Esophagus (tissue), 2 donors: ENCODE measurements around the gene ADAMTS1. TPM values are rescaled to one million over a fixed set of nuclear protein-coding genes. Genes with fewer than 3 reads are reported as not detected.

Experiments used
- H3K27ac ChIP-seq, 2 donors: one replicate each; pipeline ENCODE4 v1.5.1; 2013; ENCODE audit warnings: low read depth in 2 of 2, mild to moderate bottlenecking in 2 of 2, inconsistent platforms in 1 of 2, low read length in 1 of 2, moderate library complexity in 1 of 2
- H3K27me3 ChIP-seq, 2 donors: one replicate each; pipeline ENCODE4 v1.6.1; 2013; ENCODE audit warnings: low read length in 2 of 2, control low read depth in 1 of 2, mild to moderate bottlenecking in 1 of 2; ENCODE audit not compliant: insufficient read depth in 2 of 2, control insufficient read depth in 1 of 2
- H3K36me3 ChIP-seq, 2 donors: one replicate each; pipeline ENCODE4 v1.6.1; 2013; ENCODE audit warnings: low read length in 1 of 2; ENCODE audit not compliant: control insufficient read depth in 2 of 2, insufficient read depth in 2 of 2
- H3K4me1 ChIP-seq, 2 donors: one replicate each; pipeline ENCODE4 v1.6.1; 2013; ENCODE audit warnings: low read length in 1 of 2; ENCODE audit not compliant: control insufficient read depth in 2 of 2, insufficient read depth in 2 of 2
- H3K4me3 ChIP-seq, 2 donors: one replicate each; pipeline ENCODE4 v1.5.1; 2013; ENCODE audit warnings: low read length in 2 of 2, mild to moderate bottlenecking in 2 of 2, low read depth in 1 of 2, moderate library complexity in 1 of 2
- H3K9me3 ChIP-seq, 2 donors: one replicate each; pipeline ENCODE4 v1.6.1; 2013; ENCODE audit warnings: mild to moderate bottlenecking in 2 of 2, low read depth in 1 of 2, low read length in 1 of 2, moderate library complexity in 1 of 2; ENCODE audit not compliant: control insufficient read depth in 2 of 2, insufficient read depth in 1 of 2
- whole genome bisulfite sequencing, 2 donors: extraction: QIAGEN DNeasy Blood & Tissue Kit; methylation state at CpG; one replicate each; pipeline ENCODE4 v1.1.7; 2013; 5-methylcytosine and 5-hydroxymethylcytosine counted together
- polyA plus RNA-seq, 2 donors: library from polyadenylated mRNA; stranded (reverse); fragments of 200-250 nt; gene quantifications; one replicate each; pipeline ENCODE4 v1.2.3, GENCODE V29; 2013
- donor health status: healthy with polysubstance abuse.
- donor health status: Bipolar disorder and iron deficiency.

The ADAMTS1 gene
- polyA plus RNA-seq, 2 donors: 5.2 to 10.2 TPM

GRCh38 chr21:26819740-26820324, 25.4 kb downstream of the ADAMTS1 start:
- H3K27ac ChIP-seq: no peak overlapping the region
- H3K4me1 ChIP-seq: no peaks in the 10 kb centered on the region
- H3K27me3 ChIP-seq: no peaks in the 10 kb centered on the region
- H3K36me3 ChIP-seq: no peaks in the 10 kb centered on the region
- no peak overlapping the region for H3K4me3 ChIP-seq
- H3K9me3 ChIP-seq: no peaks in the 10 kb centered on the region
- WGBS, 2 donors: 55 to 67% methylated on average over 3 of the region's 3 CpGs

GRCh38 chr21:26818906-26819305, 26.3 kb downstream of the ADAMTS1 start:
- H3K36me3 ChIP-seq: no peaks in the 10 kb centered on the region
- 91% methylated on average over 2 of the region's 2 CpGs for WGBS, 2 donors
- no peak overlapping the region for H3K27ac ChIP-seq
- no peaks in the 10 kb centered on the region for H3K9me3 ChIP-seq
- no peak overlapping the region for H3K4me3 ChIP-seq
- no peaks in the 10 kb centered on the region for H3K27me3 ChIP-seq
- no peaks in the 10 kb centered on the region for H3K4me1 ChIP-seq

GRCh38 chr21:26815197-26815596, 30.0 kb downstream of the ADAMTS1 start:
- no peaks in the 10 kb centered on the region for H3K9me3 ChIP-seq
- no peaks in the 10 kb centered on the region for H3K36me3 ChIP-seq
- H3K4me3 ChIP-seq: no peak overlapping the region
- H3K27me3 ChIP-seq: no peaks in the 10 kb centered on the region
- H3K27ac ChIP-seq: no peak overlapping the region
- no peaks in the 10 kb centered on the region for H3K4me1 ChIP-seq

GRCh38 chr21:26814386-26814785, 30.8 kb downstream of the ADAMTS1 start:
- Histone ChIP-seq H3K27me3 (no peaks in the 10 kb centered on the region), H3K4me3 (no peak overlapping the region), H3K36me3 (no peaks in the 10 kb centered on the region), H3K9me3 (no peaks in the 10 kb centered on the region), H3K27ac (no peak overlapping the region), H3K4me1 (no peaks in the 10 kb centered on the region)
- WGBS, 2 donors: 2 to 11% methylated on average over 1 of the region's 1 CpG

- Histone ChIP-seq H3K9me3 (no peaks in the 10 kb centered on the region), H3K36me3 (no peaks in the 10 kb centered on the region), H3K4me3 (no peak overlapping the region), H3K27me3 (no peaks in the 10 kb centered on the region), H3K4me1 (no peaks in the 10 kb centered on the region), H3K27ac (no peak overlapping the region)
- WGBS, 2 donors: 58 to 69% methylated on average over 8 of the region's 8 CpGs
Measured at GRCh38 chr21:26813426-26813998, 31.7 kb downstream of the ADAMTS1 start.

GRCh38 chr21:26812173-26812572, 33.0 kb downstream of the ADAMTS1 start:
- no peak overlapping the region for H3K27ac ChIP-seq
- no peaks in the 10 kb centered on the region for H3K36me3 ChIP-seq
- WGBS, 2 donors: 70 to 82% methylated on average over 1 of the region's 1 CpG
- no peaks in the 10 kb centered on the region for H3K27me3 ChIP-seq
- no peak overlapping the region for H3K4me3 ChIP-seq
- no peaks in the 10 kb centered on the region for H3K4me1 ChIP-seq
- no peaks in the 10 kb centered on the region for H3K9me3 ChIP-seq

GRCh38 chr21:26811482-26811881, 33.7 kb downstream of the ADAMTS1 start:
- 65 to 80% methylated on average over 2 of the region's 2 CpGs for WGBS, 2 donors
- no peak overlapping the region for H3K4me3 ChIP-seq
- H3K36me3 ChIP-seq: no peaks in the 10 kb centered on the region
- no peaks in the 10 kb centered on the region for H3K4me1 ChIP-seq
- no peak overlapping the region for H3K27ac ChIP-seq
- no peaks in the 10 kb centered on the region for H3K9me3 ChIP-seq
- no peaks in the 10 kb centered on the region for H3K27me3 ChIP-seq

- Histone ChIP-seq H3K27ac (no peak overlapping the region), H3K4me3 (no peak overlapping the region), H3K4me1 (no peaks in the 10 kb centered on the region), H3K27me3 (no peaks in the 10 kb centered on the region), H3K9me3 (no peaks in the 10 kb centered on the region), H3K36me3 (no peaks in the 10 kb centered on the region)
- 51 to 58% methylated on average over 2 of the region's 2 CpGs for WGBS, 2 donors
Measured at GRCh38 chr21:26810676-26811415, 34.4 kb downstream of the ADAMTS1 start.

GRCh38 chr21:26810266-26810665, 34.9 kb downstream of the ADAMTS1 start:
- Histone ChIP-seq H3K27ac (no peak overlapping the region), H3K9me3 (no peaks in the 10 kb centered on the region), H3K4me3 (no peak overlapping the region), H3K27me3 (no peaks in the 10 kb centered on the region), H3K36me3 (no peaks in the 10 kb centered on the region), H3K4me1 (no peaks in the 10 kb centered on the region)
- 75 to 82% methylated on average over 5 of the region's 5 CpGs for WGBS, 2 donors

- Histone ChIP-seq H3K27ac (no peak overlapping the region), H3K27me3 (no peaks in the 10 kb centered on the region), H3K4me3 (no peak overlapping the region), H3K9me3 (no peaks in the 10 kb centered on the region), H3K4me1 (no peaks in the 10 kb centered on the region), H3K36me3 (no peaks in the 10 kb centered on the region)
- WGBS, 2 donors: 68 to 78% methylated on average over 4 of the region's 4 CpGs
Measured at GRCh38 chr21:26809745-26810144, 35.5 kb downstream of the ADAMTS1 start.
